H9 (cell line): Measurements from ENCODE around the gene RSPRY1. TPM values are rescaled to one million over a fixed set of nuclear protein-coding genes. Genes with fewer than 3 reads are reported as not detected.

Experiments used
- DNase-seq: peaks from one replicate; pipeline ENCODE4 v3.0.0-alpha.2; 2017
- H2AFZ ChIP-seq: one replicate; pipeline ENCODE4 v1.6.1; 2013; ENCODE audit warnings: mild to moderate bottlenecking, low read length, control low read depth, moderate library complexity
- H2AK5ac ChIP-seq: 2 replicates; pipeline ENCODE4 v1.6.1; 2013; ENCODE audit warnings: low read length, control low read depth, mixed read lengths; ENCODE audit not compliant: insufficient read length
- H2BK120ac ChIP-seq: one replicate; pipeline ENCODE4 v1.6.1; 2013; ENCODE audit warnings: low read depth, mild to moderate bottlenecking, low read length, control low read depth, inconsistent platforms; ENCODE audit not compliant: poor library complexity, severe bottlenecking
- H2BK12ac ChIP-seq: 2 replicates; pipeline ENCODE4 v1.6.1; 2013; ENCODE audit warnings: low read length, control low read depth, mixed read lengths, low read depth; ENCODE audit not compliant: insufficient read length
- H2BK15ac ChIP-seq: 2 replicates; pipeline ENCODE4 v1.6.1; 2013; ENCODE audit warnings: low read depth, low read length, control low read depth
- H2BK20ac ChIP-seq: one replicate; pipeline ENCODE4 v1.6.1; 2013; ENCODE audit warnings: low read depth, mild to moderate bottlenecking, low read length, control low read depth, inconsistent platforms; ENCODE audit not compliant: poor library complexity, severe bottlenecking
- H2BK5ac ChIP-seq: 2 replicates; pipeline ENCODE4 v1.6.1; 2013; ENCODE audit warnings: low read length, control low read depth, mixed read lengths; ENCODE audit not compliant: insufficient read length
- H3K14ac ChIP-seq: 2 replicates; pipeline ENCODE4 v1.6.1; 2013; ENCODE audit warnings: low read length, control low read depth; ENCODE audit not compliant: insufficient read depth
- H3K18ac ChIP-seq: 2 replicates; pipeline ENCODE4 v1.6.1; 2013; ENCODE audit warnings: low read depth, mild to moderate bottlenecking, mixed read lengths, low read length, control low read depth; ENCODE audit not compliant: insufficient read length
- H3K23ac ChIP-seq: 2 replicates; pipeline ENCODE4 v1.6.1; 2013; ENCODE audit warnings: low read length, control low read depth, mixed read lengths, low read depth; ENCODE audit not compliant: insufficient read length
- H3K23me2 ChIP-seq: 2 replicates; pipeline ENCODE4 v1.6.1; 2013; ENCODE audit warnings: low read depth, mild to moderate bottlenecking, mixed read lengths, low read length, control low read depth; ENCODE audit not compliant: insufficient read length, poor library complexity, severe bottlenecking
- H3K27ac ChIP-seq: 2 replicates; pipeline ENCODE4 v1.5.1; 2013; ENCODE audit warnings: low read length, control low read depth, mixed read lengths, low read depth; ENCODE audit not compliant: insufficient read length
- H3K27me3 ChIP-seq: 2 replicates; pipeline ENCODE4 v1.6.1; 2013; ENCODE audit warnings: low read length, control low read depth, inconsistent platforms; ENCODE audit not compliant: insufficient read depth
- H3K4ac ChIP-seq: 2 replicates; pipeline ENCODE4 v1.6.1; 2013; ENCODE audit warnings: low read depth, mild to moderate bottlenecking, control low read depth, inconsistent platforms, low read length, moderate library complexity
- H3K4me1 ChIP-seq: 2 replicates; pipeline ENCODE4 v1.6.1; 2013; ENCODE audit warnings: low read length, control low read depth, inconsistent platforms; ENCODE audit not compliant: insufficient read depth
- H3K4me2 ChIP-seq: 2 replicates; pipeline ENCODE4 v1.6.1; 2013; ENCODE audit warnings: low read length, control low read depth, mixed read lengths; ENCODE audit not compliant: insufficient read length, insufficient read depth
- H3K56ac ChIP-seq: 2 replicates; pipeline ENCODE4 v1.6.1; 2013; ENCODE audit warnings: low read depth, mild to moderate bottlenecking, mixed read lengths, low read length, control low read depth; ENCODE audit not compliant: insufficient read length
- H3K79me1 ChIP-seq: 2 replicates; pipeline ENCODE4 v1.6.1; 2013; ENCODE audit warnings: low read depth, mild to moderate bottlenecking, moderate library complexity, low read length, control low read depth, inconsistent platforms; ENCODE audit not compliant: insufficient read depth, poor library complexity, severe bottlenecking
- H3K79me2 ChIP-seq: 2 replicates; pipeline ENCODE4 v1.6.1; 2013; ENCODE audit warnings: low read length, control low read depth, inconsistent platforms; ENCODE audit not compliant: insufficient read depth
- H3K9ac ChIP-seq: 2 replicates; pipeline ENCODE4 v1.6.1; 2013; ENCODE audit warnings: low read length, control low read depth, mixed read lengths; ENCODE audit not compliant: insufficient read length; ENCODE audit errors: extremely low read depth
- H3K9me3 ChIP-seq: one replicate; pipeline ENCODE4 v1.6.1; 2013; ENCODE audit warnings: low read depth, low read length, inconsistent platforms; ENCODE audit not compliant: control insufficient read depth
- H3T11ph ChIP-seq: one replicate; pipeline ENCODE4 v1.6.1; 2013; ENCODE audit warnings: mild to moderate bottlenecking, low read length, control low read depth, inconsistent platforms
- H4K20me1 ChIP-seq: one replicate; pipeline ENCODE4 v1.6.1; 2013; ENCODE audit not compliant: control insufficient read depth, insufficient read length, insufficient read depth
- H4K5ac ChIP-seq: 2 replicates; pipeline ENCODE4 v1.6.1; 2013; ENCODE audit warnings: low read depth, mild to moderate bottlenecking, mixed read lengths, low read length, control low read depth; ENCODE audit not compliant: insufficient read length
- H4K8ac ChIP-seq: replicated peaks from 2 replicates; pipeline ENCODE4 v1.6.1; 2013; ENCODE audit warnings: low read length, control low read depth, mixed read lengths, low read depth; ENCODE audit not compliant: insufficient read length
- H4K91ac ChIP-seq: 2 replicates; pipeline ENCODE4 v1.6.1; 2013; ENCODE audit warnings: low read depth, mild to moderate bottlenecking, moderate library complexity, mixed read lengths, low read length, control low read depth; ENCODE audit not compliant: insufficient read length
- H3K27ac Mint-ChIP-seq, 3 experiments: 2 replicates in 2 of 3; 3 replicates in 1 of 3; pipeline ENCODE4 v1.8.0; 2020 to 2021; ENCODE audit warnings: mixed read lengths in 3 of 3, mild to moderate bottlenecking in 1 of 3, moderate library complexity in 1 of 3
- H3K27me3 Mint-ChIP-seq: 2 replicates; pipeline ENCODE4 v1.8.0; 2021; ENCODE audit warnings: low read depth, mild to moderate bottlenecking, moderate library complexity, mixed read lengths
- H3K36me3 Mint-ChIP-seq, 3 experiments: 2 replicates in 2 of 3; 3 replicates in 1 of 3; pipeline ENCODE4 v1.8.0; 2020 to 2021; ENCODE audit warnings: low read depth in 3 of 3, mixed read lengths in 3 of 3; ENCODE audit not compliant: insufficient read depth in 1 of 3
- H3K4me1 Mint-ChIP-seq, 2 experiments: 2 replicates each; pipeline ENCODE4 v1.8.0; 2020; ENCODE audit warnings: mixed read lengths in 2 of 2
- H3K4me3 Mint-ChIP-seq, 2 experiments: 2 replicates in 1 of 2; 3 replicates in 1 of 2; pipeline ENCODE4 v1.8.0; 2020 to 2021; ENCODE audit warnings: mild to moderate bottlenecking in 2 of 2, mixed read lengths in 2 of 2, moderate library complexity in 1 of 2
- H3K9me3 Mint-ChIP-seq, 2 experiments: 2 replicates in 1 of 2; 3 replicates in 1 of 2; pipeline ENCODE4 v1.8.0; 2020; ENCODE audit warnings: mild to moderate bottlenecking in 2 of 2, mixed read lengths in 2 of 2, moderate library complexity in 1 of 2
- WGBS: extraction: QIAGEN DNeasy Blood & Tissue Kit; methylation state at CpG from one replicate; pipeline ENCODE4 v1.1.7; 2013; ENCODE audit warnings: missing lambda C conversion rate, low lambda C conversion rate, mixed read lengths; ENCODE audit not compliant: insufficient read length; ENCODE audit errors: extremely low coverage; 5-methylcytosine and 5-hydroxymethylcytosine counted together
- total RNA-seq: library from RNA; stranded (reverse); gene quantifications from 2 replicates; pipeline ENCODE4 v1.2.1, GENCODE V29; 2021
- TF ChIP-seq, protein P1 (sequence below): fragments of 200-600 bp; sonication (generic); conservative IDR thresholded peaks from 3 replicates; pipeline ENCODE4 v1.8.0; 2021; ENCODE audit warnings: antibody characterized with exemption, mild to moderate bottlenecking

RSPRY1 gene
- total RNA-seq, 1 experiment from 2014 or later: 36.1 TPM

DNA sequence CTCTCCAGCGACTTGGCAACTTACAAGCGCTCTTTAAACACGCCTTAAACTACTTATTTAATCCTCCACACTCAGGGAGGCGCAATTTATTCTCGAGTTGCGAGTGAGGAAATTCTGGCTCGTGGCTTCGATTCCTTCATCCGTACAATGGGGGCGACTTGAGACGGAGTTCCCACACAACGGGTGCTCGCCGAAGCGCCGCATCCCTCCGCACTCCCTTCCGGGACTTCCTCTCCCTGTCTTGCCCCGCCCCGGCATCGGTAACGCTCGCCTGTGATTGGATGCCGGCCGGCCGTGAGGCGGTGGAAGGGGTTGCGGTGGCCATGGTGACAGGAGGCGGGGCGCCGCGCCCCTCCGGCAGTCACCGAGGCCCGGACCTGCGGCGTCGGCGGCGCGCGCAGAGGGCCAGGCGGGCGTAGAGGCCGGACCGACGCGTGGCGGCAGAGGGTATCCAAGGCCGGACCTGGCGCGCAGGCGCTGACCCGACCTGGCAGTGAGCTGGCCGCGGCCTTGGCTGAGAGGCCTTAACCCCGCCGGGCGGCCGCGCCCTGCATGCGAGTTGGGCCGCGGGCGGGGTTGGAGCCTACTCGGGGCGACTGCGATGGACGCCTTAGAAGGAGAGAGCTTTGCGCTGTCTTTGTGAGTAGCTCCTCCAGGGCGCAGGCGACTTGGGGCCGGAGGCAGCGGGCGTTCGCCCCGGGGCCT, 58.8 kb downstream of the RSPRY1 start, which contains the start of gene ARL2BP:
ARL2BP (plus strand) TSS at position 493 of the 705 bp plus-strand sequence; CDS start at position 602, 109 bp downstream.
- no peak within 1 kb of the TSS for H3K56ac ChIP-seq
- no peaks in the 10 kb centered on the region for H3K79me2 ChIP-seq
- no peak within 1 kb of the TSS for H3T11ph ChIP-seq
- no peak within 1 kb of the TSS for H4K5ac ChIP-seq
- H3K4me2 ChIP-seq: peak within 1 kb of the TSS; percentile 78
- Mint-ChIP-seq H3K27ac (peak within 1 kb of the TSS; percentile 21 to 96 (median 96); a peak in 6 of 7 replicates), H3K4me3 (peak within 1 kb of the TSS; percentile 79 to 91), H3K4me1 (peaks cover 10 to 15% of the 10 kb centered on the region in 2 experiments), H3K9me3 (no peaks in the 10 kb centered on the region), H3K36me3 (peaks cover 0 to 2% (median 0%) of the 10 kb centered on the region in 3 experiments; a peak in 2 of 7 replicates), H3K27me3 (no peaks in the 10 kb centered on the region; the same call in 1 of the 2 replicates)
- no peak within 1 kb of the TSS for H2BK5ac ChIP-seq
- H3K23me2 ChIP-seq: peaks cover 4% of the 10 kb centered on the region
- no peak within 1 kb of the TSS for H3K18ac ChIP-seq
- H3K4ac ChIP-seq: no peak within 1 kb of the TSS
- TF ChIP-seq, protein P1, sequence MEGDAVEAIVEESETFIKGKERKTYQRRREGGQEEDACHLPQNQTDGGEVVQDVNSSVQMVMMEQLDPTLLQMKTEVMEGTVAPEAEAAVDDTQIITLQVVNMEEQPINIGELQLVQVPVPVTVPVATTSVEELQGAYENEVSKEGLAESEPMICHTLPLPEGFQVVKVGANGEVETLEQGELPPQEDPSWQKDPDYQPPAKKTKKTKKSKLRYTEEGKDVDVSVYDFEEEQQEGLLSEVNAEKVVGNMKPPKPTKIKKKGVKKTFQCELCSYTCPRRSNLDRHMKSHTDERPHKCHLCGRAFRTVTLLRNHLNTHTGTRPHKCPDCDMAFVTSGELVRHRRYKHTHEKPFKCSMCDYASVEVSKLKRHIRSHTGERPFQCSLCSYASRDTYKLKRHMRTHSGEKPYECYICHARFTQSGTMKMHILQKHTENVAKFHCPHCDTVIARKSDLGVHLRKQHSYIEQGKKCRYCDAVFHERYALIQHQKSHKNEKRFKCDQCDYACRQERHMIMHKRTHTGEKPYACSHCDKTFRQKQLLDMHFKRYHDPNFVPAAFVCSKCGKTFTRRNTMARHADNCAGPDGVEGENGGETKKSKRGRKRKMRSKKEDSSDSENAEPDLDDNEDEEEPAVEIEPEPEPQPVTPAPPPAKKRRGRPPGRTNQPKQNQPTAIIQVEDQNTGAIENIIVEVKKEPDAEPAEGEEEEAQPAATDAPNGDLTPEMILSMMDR: no peak
- H3K4me1 ChIP-seq: no peaks in the 10 kb centered on the region
- H3K27ac ChIP-seq: no peak within 1 kb of the TSS
- peak; percentile 99 for DNase-seq
- H2BK15ac ChIP-seq: no peak within 1 kb of the TSS
- H3K9ac ChIP-seq: peak within 1 kb of the TSS; percentile 40
- no peaks in the 10 kb centered on the region for H3K27me3 ChIP-seq
- H3K79me1 ChIP-seq: no peaks in the 10 kb centered on the region
- no peak within 1 kb of the TSS for H2BK120ac ChIP-seq
- no peak within 1 kb of the TSS for H3K23ac ChIP-seq
- H3K9me3 ChIP-seq: no peaks in the 10 kb centered on the region
- no peaks in the 10 kb centered on the region for H4K20me1 ChIP-seq
- peak within 1 kb of the TSS; percentile 63 for H2AFZ ChIP-seq
- H2BK12ac ChIP-seq: no peak within 1 kb of the TSS
- no peak within 1 kb of the TSS for H4K8ac ChIP-seq
- H3K14ac ChIP-seq: peak within 1 kb of the TSS; percentile 77; the same call in 1 of the 2 replicates
- no peak within 1 kb of the TSS for H2BK20ac ChIP-seq
- no peak within 1 kb of the TSS for H4K91ac ChIP-seq
- WGBS: no CpG with 5 or more reads among the region's 77 CpGs
- no peak within 1 kb of the TSS for H2AK5ac ChIP-seq
